Measurements from ENCODE around the gene NFASC.

Gene NFASC

DNA sequence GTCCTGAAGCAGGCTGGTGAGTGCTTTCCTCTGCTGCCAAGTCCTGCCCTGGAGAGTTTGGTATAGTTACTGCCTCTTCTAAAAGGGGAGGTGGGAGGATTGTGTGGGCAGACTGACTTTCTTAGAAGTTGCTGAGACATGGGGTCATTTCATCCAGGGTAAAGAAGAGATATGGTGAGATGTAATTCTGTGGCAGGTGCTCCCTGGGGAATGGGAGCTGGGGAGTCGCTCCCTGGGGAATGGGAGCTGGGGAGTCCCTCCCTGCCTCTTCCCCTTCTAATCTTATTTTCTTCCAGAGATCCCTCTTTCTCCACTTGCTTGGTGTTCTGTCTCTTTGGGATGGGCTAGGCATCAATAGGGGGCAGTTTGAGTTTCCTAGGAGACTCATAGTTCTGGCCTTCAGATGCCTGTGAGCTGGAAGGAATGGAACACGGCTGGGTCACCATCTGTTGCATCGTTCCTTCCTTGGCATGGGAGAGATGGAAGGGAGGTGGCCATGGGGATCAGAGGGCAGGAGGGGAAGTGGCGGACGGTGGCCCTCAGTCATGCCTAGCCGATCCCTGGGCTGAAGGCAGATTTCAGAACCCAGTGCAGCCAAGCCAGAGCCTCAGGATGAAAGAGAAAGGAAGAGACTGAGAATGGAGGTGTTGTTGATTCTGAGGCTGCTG, 59.0 kb downstream of the NFASC start:
- FAIRE-seq, result no peak

DNA sequence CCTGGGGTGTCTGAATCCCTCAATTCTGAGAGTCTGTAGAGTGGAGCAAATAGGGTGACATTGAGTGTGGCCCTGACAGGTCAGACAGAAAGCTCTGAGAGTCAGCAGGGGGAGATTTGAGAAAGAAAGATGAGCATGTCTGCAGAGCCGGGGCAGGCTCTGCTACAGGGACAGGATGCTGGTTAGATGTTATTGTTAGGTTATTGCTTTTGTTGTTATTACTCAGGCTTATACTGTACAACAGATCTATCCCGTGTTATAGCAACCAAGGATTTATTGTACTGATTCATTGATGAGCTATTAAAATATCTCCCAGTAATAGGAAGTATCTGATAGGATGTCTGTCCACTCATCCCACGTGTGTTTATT, 59.5 kb downstream of the NFASC start:
- no peak for FAIRE-seq

DNA sequence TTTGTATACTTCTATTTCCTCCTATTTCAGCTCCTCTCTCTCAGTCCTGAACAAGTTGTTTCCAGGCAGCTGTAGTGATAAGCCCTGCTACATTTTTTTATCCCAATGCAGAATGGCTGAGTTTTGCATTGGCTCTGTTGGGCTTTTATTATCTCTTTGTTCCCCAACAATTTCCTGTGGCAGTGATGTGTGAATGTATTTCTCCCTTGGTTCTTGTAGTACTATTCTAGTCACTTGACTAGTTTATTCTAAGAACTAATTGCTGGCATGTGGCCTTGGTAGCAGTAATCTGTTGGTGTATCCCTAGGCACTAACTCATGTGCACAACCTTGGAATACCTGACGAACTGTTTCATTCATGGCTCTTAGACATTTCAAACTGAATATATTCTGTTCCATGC, 60.7 kb downstream of the NFASC start:
- no peak for FAIRE-seq

DNA sequence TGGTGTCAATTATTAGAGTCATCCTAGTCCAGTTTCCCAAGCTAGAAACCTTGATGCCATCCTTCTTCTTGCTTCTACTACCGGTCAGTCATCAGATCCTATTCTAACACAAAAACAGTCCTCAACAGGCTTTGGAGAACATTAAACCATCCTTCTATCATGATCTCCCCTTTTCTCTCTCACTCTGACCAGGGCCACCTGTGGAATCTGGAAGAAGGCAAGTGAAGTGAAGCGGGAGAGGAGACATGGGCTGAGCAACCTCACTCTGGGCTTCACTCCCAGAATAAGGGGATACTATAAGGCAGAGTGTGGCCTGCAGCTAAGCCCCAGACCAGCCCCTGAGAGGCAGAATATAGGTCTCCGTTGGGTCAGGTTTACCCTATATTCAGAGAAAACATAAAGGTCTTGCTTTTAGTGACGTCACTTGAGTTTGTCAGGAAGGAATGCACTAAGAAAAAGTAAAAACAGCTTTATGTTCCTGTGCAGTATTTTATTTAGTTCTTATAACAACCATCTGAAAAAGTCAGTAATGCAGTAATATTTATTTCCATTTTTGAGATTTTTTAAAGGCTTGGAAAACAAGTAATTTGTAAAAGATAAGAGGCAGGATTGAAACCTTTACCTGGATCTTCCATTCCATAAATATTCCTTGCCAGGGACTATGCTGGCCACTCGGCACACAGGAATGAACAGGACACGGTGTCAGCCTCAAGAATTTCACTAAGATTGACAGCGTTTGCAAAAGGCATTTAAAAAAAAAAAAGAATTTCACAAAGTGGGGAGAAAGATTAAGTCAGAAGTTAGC, 61.3 kb downstream of the NFASC start:
- FAIRE-seq, result no peak

DNA sequence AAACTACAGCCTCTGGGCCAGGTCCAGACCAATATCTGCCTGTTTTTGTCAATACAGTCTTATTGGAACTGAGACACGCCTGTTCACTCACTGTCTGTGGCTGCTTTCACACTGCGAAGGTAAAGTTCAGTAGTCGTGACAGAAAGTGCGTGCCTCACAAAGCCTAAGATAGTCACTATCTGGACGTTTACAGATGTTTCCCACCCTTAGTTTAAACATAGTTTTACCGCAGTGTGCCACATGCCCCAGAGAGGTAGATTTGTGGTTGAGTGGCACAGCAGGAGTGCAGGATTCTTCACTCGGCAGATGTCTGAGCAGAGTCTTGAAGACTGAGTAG, 61.9 kb downstream of the NFASC start:
- FAIRE-seq, result no peak

DNA sequence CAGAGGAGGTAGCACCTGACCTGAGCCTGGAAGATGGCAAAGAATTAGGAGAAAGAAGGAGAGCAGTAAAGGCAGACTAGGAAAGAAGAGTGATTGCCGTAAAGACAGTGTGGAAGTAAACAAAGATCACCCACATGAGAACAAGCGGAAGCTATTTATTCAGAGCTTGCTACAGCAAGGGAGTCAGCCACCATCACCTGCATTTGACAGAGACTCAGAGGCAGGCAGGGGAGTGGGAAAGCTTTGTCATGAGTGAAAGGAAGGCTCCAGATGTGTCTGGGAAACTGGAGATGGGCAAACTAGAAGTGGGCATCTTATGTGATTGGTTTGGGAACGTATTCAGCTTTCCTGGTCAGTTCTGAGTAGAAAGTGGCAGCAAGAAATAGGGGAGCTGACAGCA, 64.5 kb downstream of the NFASC start:
- FAIRE-seq, result no peak

DNA sequence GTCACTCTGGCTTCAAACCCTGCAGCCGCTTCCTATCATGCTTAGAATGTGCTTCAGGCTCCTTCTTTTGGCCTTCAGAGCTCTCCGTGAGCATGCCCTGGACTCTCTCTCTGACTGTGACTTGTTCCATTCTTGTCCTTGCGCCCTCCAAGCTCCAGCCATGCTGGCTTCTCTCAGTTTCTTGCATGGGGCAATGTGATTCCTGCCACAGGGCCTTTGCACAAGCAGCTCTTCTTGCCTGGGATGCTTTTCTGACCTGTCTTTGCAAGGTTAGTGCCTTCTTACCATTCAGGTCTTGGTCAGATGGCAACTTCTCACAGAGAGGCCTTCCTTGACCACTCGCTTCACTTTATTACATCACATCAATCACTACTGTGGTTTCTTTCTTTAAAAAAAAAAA, 66.1 kb downstream of the NFASC start:
- no peak for FAIRE-seq

DNA sequence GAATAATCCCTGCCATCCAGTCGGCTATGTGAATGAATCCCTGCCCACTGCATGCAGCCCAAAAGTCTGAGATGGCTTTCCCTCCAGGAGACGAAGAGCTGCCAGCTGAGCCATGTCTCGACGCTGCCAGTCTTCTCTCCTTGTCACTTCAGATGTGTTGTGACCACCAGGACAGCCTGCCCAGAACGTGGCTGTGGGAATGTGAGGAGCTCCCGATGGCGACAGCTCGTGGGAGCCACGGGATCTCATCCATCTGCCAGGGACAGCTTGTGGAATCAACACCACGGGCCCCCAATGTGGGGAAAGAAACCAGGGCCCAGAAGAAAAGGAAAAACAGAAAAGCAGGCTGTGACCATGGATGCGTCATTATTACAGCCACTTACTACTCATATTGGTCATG, 67.2 kb downstream of the NFASC start:
- FAIRE-seq, result no peak

DNA sequence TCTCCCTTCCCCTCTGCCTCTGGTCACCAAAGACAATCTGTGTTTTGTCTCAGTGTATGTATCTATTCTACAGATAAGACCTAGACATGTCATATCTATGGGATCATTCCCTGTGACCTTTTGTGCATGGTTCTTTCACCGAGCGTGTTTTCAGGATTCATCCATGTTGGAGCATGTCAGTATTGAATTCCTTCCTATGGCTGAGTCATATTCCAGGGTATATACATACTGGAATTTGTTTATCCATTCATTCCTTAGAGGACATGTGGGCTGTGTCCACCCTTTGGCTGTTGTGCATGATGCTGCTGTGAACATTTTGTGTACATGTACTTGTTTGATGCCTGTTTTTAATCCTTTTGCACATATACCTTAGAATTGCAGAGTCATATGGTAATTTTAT, 69.9 kb downstream of the NFASC start:
- FAIRE-seq, result no peak

DNA sequence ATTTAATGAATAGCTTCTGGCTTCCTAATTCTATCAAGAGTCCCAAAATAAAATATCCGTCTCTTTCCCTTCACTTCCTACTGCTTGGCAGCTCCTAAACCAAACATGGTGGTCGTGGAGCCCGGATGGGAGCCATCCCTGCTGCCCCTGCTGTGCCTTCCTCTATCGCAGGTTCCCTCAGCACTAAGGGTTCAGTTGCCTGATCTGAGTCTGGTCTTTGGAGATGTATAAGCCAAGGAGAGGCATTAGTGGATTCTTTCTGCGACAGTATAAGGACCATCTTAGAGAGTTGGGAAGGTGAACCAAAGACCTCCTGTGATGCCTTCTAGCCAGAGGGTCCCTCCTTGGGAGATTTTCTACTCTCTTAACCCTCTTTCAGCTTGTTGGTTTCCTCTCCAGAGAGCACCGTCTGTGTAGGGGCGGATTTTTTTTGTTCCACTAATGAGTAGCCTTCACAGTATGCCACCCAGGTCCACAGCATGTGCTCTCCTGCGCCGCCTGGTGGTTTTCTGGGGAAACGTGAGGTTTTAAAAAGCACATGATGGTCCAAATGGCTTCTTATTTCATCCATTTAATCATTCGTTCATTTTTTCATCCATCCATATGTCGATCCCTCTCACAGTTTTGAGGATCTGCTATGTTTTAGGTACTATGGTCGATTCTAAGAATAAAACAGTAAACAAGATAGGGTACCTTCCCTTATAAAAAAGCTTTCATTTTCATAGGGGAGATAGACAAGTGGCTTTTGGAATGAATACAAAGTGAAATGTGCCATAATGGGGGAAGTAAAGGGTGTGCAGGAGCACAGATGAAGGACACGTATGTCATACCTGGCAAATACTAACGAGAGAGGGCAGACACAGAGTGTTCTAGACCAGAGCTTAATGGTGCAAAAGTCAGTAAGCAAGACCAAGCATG, 71.0 kb downstream of the NFASC start:
- FAIRE-seq, result no peak

DNA sequence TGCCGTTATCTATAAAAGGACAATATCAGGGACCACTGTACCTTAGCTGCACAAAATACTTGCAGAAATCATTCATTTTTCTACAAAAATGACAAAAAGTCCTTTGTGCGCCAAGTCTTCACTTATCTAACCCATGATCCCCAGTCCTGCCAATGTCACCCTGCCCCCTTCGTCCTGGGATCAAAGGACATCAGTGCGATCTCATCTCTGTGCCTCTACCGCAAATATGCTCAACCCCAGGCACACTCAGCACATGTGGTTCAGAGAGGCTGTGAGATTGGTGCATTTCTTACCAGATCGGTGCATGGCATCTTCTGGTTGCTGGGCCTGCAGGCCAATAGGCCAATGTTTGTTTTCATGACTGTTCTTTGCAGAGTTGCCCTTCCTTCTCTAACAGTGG, 72.8 kb downstream of the NFASC start:
- FAIRE-seq, result no peak

DNA sequence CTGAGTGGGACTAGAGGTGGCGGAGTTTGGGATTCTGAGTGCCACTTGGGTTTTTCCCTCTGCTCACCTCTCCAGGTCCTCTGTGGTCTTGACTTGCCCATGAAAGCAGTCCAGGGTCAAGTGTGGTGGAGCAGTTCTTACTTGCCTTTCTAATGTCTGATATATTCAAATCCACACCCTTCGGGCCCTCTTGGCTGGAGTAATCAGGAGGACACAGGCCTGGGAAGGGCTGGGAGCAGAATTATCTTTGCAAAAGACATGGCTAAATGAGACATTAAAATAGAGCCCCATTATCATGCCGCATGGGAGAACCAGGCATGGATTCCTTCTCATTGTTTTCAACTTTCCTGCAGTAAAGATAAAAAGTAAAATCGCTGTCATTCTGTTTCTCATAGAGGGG, 74.0 kb downstream of the NFASC start:
- no peak for FAIRE-seq

DNA sequence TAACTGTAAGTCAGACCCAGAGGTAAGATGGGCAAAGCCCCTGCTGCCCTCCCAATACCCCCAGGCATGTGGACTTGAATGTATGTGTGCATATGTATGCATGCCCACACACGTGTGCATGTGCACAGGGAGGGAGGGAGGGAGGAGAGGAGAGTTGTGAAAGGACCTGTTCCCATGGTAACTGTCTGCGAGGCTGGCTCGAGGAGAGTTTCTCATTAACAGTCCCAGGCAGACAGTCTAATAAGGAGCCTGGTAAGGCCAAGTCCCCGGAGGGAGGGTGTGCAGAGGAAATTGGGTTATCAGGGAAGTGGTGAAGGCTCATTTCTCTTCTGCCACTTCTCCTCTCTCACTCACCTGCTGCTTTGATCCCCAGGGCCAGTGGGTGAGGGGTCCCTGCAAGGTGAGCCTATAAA, 74.9 kb downstream of the NFASC start:
- no peak for FAIRE-seq

DNA sequence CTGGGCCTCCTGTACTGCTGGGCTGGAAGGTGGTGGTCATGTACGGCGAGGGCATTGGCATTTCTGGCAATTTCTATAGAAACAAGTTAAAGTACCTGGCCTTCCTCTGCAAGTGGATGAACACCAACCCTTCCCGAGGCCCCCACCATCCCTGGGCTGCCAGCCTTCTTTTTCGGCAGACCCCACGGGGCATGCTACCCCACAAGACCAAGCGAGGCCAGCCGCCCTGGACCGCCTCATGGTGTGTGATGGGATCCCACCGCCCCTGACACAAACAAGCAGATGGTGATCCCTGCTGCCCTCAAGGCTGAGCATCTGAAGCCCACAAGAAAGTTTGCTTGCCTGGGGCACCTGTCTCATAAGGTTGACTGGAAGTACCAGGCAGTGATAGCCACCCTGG, 76.0 kb downstream of the NFASC start:
- FAIRE-seq, result no peak

DNA sequence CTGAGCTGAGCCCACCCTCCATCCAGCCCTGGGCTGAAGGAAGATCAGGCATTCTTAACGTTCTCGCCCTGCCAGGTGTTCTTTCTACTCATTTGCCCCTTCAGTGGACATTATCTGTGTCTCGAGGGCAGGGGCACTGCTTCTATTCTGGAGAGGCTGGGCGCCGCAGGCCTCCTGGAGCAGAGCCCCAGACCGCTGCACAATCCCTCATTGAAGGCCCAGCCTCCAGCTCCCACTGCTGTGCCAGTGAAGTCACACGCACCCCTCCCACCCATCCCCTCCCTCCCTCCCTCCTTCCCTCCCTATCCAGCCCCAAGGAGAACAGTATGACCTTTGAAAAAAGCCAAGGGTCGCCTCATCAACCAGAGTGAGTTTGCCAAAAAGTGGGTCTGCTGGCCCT, 76.7 kb downstream of the NFASC start:
- no peak for FAIRE-seq

DNA sequence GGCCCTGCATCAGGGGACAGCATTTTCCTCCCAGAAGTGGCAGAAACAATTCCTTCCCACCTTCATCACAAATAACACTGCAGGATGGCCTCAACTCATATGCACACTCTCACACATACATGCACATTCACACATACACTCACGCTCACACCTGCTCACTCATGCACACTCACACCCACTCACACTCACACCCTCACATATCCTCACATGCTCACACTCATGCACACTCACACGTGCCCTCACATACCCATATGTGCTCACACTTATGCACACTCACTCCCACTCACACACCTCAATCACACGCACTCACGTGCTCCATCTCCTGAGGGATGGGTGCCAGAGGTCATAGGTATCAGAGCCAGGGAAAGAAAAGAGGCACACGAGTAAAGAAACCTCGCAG, 77.1 kb downstream of the NFASC start:
- FAIRE-seq, result no peak

DNA sequence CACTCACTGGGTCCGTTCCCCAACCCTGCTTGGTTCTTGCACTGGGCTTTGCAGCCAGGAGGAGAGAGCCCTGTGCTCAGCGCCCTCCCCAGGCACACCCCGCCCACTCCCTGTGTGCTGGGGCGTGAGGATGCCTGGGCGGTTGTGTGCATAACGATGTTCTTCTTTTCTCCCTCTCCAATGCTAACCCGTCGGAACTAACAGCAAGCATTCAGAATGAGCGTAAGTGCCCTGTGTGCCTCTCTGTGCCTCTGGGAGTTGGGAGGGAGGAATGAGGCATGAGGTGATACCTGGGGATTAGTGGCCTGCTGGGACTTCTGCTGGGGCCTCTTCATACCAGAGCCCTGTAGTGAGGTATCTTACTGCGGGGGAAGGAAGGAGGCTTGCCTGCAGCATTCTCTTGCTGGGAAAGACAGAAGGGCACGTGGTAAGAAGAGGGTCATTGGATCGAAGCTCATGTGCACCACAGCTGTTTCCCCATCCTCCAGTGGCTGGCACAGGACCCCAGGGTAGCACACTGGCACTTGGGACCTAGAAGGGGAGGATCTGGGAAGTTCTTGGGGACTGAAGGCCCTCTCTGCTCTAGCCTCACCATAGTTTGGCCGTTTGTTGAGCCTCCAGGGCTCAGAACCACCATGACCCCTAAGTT, 79.8 kb downstream of the NFASC start:
- FAIRE-seq, result no peak

DNA sequence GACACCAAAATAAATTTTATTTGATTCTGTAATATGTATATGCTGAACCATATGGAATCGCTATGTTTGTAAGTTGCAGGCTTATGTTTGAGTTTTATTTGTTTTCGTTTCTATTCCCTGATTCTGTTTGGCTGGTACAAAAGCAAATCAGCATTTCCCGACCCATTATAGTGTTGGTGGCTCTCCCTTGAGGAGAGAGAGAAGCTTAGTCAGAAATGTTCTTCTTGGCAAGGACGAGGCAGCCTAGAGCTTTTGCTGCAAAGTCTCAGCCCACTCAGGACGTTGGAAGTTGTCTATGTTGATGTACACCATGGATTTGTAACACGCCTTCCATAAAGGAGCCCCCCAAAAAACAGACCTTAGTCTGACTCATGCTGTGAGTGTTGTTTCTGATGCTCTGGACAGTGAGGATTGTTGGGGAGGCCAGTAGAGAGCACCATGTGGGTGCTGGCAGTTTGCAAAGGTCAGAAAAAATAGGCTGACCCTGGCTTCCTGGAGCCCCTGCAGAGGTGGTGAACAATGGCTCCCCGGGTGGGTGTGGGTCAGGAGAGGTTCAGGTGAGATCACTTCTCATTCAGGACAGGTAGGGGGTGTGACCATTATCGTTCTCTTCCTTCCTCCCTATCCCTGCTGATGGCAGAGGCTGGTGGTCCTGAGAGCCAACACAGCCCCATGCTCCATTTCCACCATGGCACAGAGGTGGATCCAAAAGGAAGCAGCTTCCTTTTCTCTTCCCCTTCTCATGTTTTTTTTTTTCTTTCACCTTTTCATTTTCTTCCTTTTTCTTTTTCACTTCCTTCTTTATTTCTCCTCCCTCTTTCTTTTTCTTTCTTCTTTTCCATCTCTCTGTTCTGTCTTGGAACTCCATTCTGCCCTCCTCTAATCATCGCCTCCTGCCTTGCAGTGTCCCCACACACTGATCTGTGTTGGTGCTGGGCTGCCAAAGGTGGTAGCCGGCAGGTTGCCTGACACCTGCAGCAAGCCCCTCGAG, 88.0 kb downstream of the NFASC start:
- no peak for FAIRE-seq

DNA sequence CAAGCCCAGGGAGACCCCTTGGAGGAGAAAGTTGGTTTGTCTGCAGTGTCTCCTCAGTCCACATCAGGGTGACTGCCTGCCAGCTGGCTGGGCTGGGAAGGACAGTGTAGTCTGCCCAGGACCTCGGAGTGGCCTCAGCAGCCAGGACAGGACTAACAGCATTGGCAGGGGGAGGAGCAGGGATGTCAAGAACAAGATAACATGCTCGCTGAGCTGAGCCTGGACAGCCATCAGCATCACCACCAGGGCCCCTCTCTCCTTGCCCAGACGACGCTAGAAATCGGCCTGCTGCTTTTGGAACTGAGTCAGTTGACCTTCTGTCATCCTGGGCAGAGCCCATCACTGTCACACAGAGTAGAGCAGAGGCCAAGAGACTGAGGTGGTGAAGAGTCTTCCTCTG, 88.7 kb downstream of the NFASC start:
- no peak for FAIRE-seq

DNA sequence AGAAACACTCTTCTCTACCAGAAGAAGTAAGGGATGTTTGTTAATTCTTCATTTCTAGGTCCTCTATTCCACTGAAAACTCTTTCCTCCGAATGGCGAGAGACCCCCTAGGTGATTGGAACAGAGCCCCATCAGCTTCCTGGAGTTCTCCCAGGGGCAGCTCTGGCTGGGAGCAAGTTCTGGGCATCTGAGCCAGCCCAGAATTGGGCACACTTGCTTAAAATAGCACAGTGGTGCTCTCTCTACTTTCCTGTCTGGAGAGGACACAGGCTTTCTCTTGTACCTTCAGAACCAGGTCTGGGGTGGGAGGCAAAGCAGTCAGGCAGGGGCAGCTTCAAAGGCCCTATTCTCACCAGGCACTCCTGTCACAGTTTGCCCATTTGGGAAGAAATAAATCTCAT, 89.2 kb downstream of the NFASC start:
- no peak for FAIRE-seq

DNA sequence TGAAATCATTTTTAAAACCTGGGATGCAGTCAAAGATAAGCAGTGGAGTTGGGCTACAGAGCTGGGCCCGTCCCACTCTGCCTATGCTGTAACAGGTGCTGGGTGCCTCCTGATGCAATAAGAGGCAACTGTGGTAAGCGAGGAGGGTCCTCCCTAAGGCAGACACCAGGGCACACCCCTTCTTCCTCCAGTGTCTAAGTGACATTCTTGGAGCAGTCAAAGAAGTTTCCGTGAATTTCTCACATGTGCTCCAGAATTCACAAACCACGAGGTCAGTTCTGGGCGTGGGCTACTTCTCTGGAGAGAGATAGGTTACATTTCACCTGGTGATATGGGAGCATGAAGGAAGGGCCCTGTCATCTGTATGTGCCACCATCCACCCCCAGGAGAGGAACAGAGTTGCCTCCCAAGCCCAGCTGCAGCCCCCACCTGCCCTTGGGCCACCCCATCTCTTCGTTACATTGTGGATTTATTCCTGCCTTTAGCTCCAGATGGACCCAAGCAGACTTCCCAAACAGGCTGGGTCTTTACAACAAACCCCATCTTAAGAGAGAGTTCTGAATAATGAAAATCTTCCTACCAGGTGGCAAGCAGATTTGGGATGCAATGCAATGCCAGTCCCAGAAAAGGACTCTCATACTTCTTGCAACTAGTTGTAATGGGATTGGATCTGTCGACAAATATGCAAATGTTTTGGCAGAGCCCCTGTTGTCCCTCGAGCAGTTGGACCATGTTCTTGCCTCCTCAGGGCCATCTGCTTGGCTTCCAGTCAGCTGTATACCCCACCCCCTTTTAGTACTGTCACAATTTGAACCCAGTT, 89.9 kb downstream of the NFASC start:
- FAIRE-seq, result no peak

Measured in endometrium (tissue), 2 donors.